Measurements from ENCODE around the gene MTCP1.

DNA sequence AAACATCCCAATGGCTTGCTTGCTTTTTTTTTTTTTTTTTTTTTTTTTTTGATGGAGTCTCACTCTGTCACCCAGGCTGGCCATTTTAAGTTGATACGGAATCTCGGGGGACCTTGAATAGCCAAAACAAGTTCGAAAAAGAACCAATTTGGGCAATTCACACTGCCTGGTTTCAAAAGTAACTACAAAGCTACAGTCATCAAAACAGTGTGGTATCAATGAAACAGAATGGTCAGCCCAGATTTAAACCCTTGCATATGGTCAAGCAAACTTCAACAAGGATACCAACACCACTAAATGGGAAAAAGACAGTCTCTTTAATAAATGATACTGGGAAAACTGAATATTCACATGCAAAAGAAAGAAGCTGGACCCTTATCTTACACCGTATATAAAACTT lies 42.2 kb upstream of the MTCP1 start:
- no peak for TF ChIP-seq NFYB (IDR thresholded peaks at IDR 0.05; ENCODE audit: insufficient read depth, low read depth, low read length)
- no peak for TF ChIP-seq TCF7 (IDR thresholded peaks at IDR 0.05; ENCODE audit: borderline replicate concordance)
- no peak for TF ChIP-seq CTCF (IDR thresholded peaks at IDR 0.05 in 2 of 3, conservative IDR thresholded peaks at IDR 0.05 in 1 of 3; ENCODE audit: control insufficient read depth in 2 of 3, extremely low read depth in 1 of 3, insufficient read depth in 1 of 3, low read depth in 3 of 3, low read length in 3 of 3)
- TF ChIP-seq EZH2 (IDR thresholded peaks at IDR 0.05; ENCODE audit: borderline replicate concordance, control insufficient read depth, low read depth, low read length): no peak
- TF ChIP-seq HDGF (IDR thresholded peaks at IDR 0.05): no peak
- no peak for TF ChIP-seq EP300 (IDR thresholded peaks at IDR 0.05; ENCODE audit: borderline replicate concordance in 1 of 2, control insufficient read depth in 1 of 2, low read depth in 2 of 2, low read length in 2 of 2)
- TF ChIP-seq HDAC2 (IDR thresholded peaks at IDR 0.05): no peak
- no peak for TF ChIP-seq POLR2A (IDR thresholded peaks at IDR 0.05; ENCODE audit: low read depth, low read length)
- TF ChIP-seq SIN3A (IDR thresholded peaks at IDR 0.05; ENCODE audit: low read depth, low read length): no peak
- no peak for TF ChIP-seq ZNF24 (IDR thresholded peaks at IDR 0.05)

All from GM12878 (cell line).